ENCODE results near the gene SF3A2. TPM values are rescaled to one million over a fixed set of nuclear protein-coding genes. Genes with fewer than 3 reads are reported as not detected.
A peak's percentile ranks its signal among the peaks of the same experiment; 100 is the strongest.

The SF3A2 gene
- total RNA-seq, 2 donors from 2014 or later, result 15.5 to 30.1 TPM

- Histone ChIP-seq H3K27me3 (peaks cover 5 to 39% of the 10 kb centered on the region in 2 donors), H3K27ac (no peak overlapping the region), H3K36me3 (replicated peaks in 1 of 2; ENCODE audit: insufficient read depth in 1 of 2, low read depth in 2 of 2) (no peaks in the 10 kb centered on the region), H3K9me3 (no peaks in the 10 kb centered on the region), H3K4me3 (no peak overlapping the region), H3K4me1 (peaks cover 26% of the 10 kb centered on the region)
- ATAC-seq, result no peak
- no peak for TF ChIP-seq POLR2A (IDR thresholded peaks at IDR 0.05)
- TF ChIP-seq, protein P1, sequence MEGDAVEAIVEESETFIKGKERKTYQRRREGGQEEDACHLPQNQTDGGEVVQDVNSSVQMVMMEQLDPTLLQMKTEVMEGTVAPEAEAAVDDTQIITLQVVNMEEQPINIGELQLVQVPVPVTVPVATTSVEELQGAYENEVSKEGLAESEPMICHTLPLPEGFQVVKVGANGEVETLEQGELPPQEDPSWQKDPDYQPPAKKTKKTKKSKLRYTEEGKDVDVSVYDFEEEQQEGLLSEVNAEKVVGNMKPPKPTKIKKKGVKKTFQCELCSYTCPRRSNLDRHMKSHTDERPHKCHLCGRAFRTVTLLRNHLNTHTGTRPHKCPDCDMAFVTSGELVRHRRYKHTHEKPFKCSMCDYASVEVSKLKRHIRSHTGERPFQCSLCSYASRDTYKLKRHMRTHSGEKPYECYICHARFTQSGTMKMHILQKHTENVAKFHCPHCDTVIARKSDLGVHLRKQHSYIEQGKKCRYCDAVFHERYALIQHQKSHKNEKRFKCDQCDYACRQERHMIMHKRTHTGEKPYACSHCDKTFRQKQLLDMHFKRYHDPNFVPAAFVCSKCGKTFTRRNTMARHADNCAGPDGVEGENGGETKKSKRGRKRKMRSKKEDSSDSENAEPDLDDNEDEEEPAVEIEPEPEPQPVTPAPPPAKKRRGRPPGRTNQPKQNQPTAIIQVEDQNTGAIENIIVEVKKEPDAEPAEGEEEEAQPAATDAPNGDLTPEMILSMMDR (IDR thresholded peaks at IDR 0.05), result no peak
- WGBS, 2 donors, result 72 to 81% methylated on average over 9 to 13 of the region's 17 CpGs
- intact Hi-C loops (cut with DNase I), result loop anchor here (5.0 kb wide), 1 partner anchor 99 kb away; no protein-coding TSS in a partner anchor
- DNase-seq, result no peak
Observed at GRCh38 chr19:2288338-2288817, 51.8 kb downstream of the SF3A2 start.

GRCh38 chr19:2288818-2289713, 52.4 kb downstream of the SF3A2 start:
- Histone ChIP-seq H3K4me3 (no peak overlapping the region), H3K36me3 (replicated peaks in 1 of 2; ENCODE audit: insufficient read depth in 1 of 2, low read depth in 2 of 2) (no peaks in the 10 kb centered on the region), H3K27me3 (peaks cover 5 to 39% of the 10 kb centered on the region in 2 donors), H3K4me1 (peaks cover 26% of the 10 kb centered on the region), H3K9me3 (no peaks in the 10 kb centered on the region), H3K27ac (peak overlapping the region in 1 of 4 donors; percentile 72)
- DNase-seq (no peak), ATAC-seq (no peak)
- WGBS, 2 donors, result 47 to 58% methylated on average over 2 to 28 of the region's 28 CpGs
- intact Hi-C loops (cut with DNase I), result loop anchor here (5.0 kb wide), 1 partner anchor 98 kb away; no protein-coding TSS in a partner anchor
- TF ChIP-seq, protein P1 (IDR thresholded peaks at IDR 0.05), result no peak

GRCh38 chr19:2289714-2290435, 53.3 kb downstream of the SF3A2 start:
- TF ChIP-seq POLR2A (IDR thresholded peaks at IDR 0.05), result no peak
- TF ChIP-seq, protein P1 (IDR thresholded peaks at IDR 0.05), result no peak
- H3K4me3 ChIP-seq, result no peak overlapping the region
- H3K36me3 ChIP-seq (replicated peaks in 1 of 2; ENCODE audit: insufficient read depth in 1 of 2, low read depth in 2 of 2), result no peaks in the 10 kb centered on the region
- WGBS, 2 donors, result 2 to 6% methylated on average over 12 to 68 of the region's 74 CpGs
- peaks cover 26% of the 10 kb centered on the region for H3K4me1 ChIP-seq
- ATAC-seq, result no peak
- peaks cover 5 to 39% of the 10 kb centered on the region in 2 donors for H3K27me3 ChIP-seq
- DNase-seq, result peak in 1 of 4 donors; percentile 62
- peak overlapping the region in 2 of 4 donors; percentile 50 to 72 for H3K27ac ChIP-seq
- intact Hi-C loops (cut with DNase I), result loop anchor here (5.0 kb wide), 1 partner anchor 97 kb away; no protein-coding TSS in a partner anchor
- no peaks in the 10 kb centered on the region for H3K9me3 ChIP-seq

DNA sequence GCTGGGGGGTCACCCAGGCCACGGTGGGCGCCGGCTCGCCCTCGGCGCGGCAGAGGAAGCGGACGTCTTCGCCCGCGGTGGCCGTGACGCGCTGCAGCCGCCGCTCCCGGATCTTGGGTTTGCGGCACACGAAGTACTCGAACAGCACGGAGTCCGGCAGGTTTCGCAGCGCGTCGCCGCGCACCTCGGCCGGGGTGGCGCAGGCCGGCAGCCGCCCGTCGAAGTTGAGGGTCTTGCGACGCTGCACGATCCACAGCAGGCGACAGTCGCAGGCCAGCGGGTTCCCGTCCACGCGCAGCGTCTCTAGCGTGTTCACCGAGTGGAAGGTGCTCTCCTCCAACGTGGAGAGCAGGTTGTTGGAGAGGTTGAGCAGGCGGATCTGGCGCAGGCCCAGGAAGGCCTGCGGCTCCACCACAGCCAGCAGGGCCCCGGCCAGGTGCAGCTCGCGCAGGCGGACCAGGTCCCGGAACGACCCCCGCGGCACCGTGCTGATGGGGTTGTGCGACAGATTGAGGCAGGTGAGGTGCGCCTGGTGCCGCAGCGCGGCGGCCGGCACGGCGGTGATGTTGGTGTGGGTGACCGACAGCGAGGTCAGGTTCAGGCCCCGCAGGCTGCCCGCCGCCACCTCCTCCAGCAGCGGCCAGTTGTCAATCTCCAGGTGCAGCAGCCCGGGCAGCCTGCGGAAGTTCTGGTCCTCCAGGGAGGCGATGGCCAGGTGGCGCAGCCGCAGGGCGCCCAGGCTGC, 54.0 kb downstream of the SF3A2 start:
- peak overlapping the region in 1 of 2 donors; percentile 12 for H3K4me3 ChIP-seq
- peak in 1 of 4 donors; percentile 23 for DNase-seq
- H3K9me3 ChIP-seq, result no peaks in the 10 kb centered on the region

More for the DNA sequence above, 54.0 kb downstream of the SF3A2 start:
- 3% methylated on average over 75 of the region's 82 CpGs; no CpG with 5 or more reads in 1 of the 2 donors for WGBS, 2 donors
- Histone ChIP-seq H3K27ac (peak overlapping the region in 1 of 4 donors; percentile 72), H3K27me3 (peaks cover 5 to 39% of the 10 kb centered on the region in 2 donors), H3K36me3 (replicated peaks in 1 of 2; ENCODE audit: insufficient read depth in 1 of 2, low read depth in 2 of 2) (no peaks in the 10 kb centered on the region), H3K4me1 (peaks cover 26% of the 10 kb centered on the region)
- intact Hi-C loops (cut with DNase I), result no loop called here
- TF ChIP-seq, protein P1 (IDR thresholded peaks at IDR 0.05), result no peak
- TF ChIP-seq POLR2A (IDR thresholded peaks at IDR 0.05), result no peak
- ATAC-seq, result peak; percentile 19
